NCI-H446 (cell line): ENCODE results near the gene FZD1.
"Not testable (repeated sequence)": the region's sequence is repeated elsewhere in the genome, so short reads cannot be mapped to it uniquely, and the experiment has no call there.

ENCODE experiments used
- DNase-seq, 2 experiments: peaks; one replicate each; lab custom pipeline; 2025; lab: John Stamatoyannopoulos, UW

FZD1 gene

DNA sequence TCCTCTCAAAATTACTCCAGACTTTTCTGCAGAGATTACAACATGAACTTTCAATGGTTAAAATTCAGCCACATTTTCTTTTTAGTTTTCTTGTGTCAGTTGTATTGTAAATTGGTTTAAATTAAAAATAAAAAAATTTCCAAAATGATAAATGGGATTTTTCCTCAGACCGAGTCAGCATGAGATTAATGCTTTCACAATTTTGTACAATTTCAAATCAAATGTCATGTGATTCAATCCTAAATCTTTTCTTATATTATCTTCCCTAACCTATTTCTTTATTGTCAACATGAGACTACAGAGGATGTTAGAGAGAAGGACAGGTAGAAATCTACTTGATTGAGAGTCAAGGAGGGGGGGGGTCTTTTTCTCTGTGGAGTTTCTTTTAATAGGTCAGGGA, 33.7 kb downstream of the FZD1 start:
- no peak for DNase-seq

DNA sequence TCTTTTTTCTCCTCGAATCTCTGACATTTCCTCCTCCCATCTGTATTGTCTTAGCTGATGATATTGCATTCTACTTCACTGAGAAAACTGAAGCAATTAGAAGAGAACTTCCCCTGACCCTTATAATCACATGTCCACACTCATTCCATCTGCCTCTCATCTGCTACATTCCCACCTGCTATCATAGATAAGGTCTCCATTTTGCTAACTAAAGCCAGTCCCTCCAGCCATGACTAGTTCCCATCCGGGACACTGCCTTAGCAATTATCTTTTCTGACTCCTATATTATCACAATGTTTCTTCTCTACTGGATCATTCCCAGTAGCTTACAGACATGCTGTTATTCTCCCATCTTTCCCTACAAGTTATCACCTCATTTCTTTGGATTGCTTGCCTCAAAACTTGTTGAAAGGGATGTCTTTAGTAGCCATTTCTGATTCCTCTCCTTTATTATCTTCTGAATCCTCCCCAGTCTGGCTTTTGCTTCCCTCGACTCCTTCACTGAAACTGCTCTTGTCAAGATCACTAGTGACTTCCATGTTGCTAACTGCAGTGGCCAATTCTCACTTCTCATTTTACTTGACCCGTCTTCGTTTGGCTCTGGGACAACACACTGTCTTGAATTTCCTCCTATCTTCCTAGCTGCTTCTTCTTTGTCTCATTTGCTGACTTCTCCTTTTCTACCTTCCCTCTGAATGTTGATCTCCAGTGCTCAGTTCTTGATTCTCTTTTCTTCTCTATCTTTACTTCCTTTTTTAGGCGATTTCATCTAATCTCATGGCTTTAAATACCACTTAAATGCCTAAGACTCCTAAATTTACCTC, 35.9 kb downstream of the FZD1 start:
- DNase-seq: no peak

DNA sequence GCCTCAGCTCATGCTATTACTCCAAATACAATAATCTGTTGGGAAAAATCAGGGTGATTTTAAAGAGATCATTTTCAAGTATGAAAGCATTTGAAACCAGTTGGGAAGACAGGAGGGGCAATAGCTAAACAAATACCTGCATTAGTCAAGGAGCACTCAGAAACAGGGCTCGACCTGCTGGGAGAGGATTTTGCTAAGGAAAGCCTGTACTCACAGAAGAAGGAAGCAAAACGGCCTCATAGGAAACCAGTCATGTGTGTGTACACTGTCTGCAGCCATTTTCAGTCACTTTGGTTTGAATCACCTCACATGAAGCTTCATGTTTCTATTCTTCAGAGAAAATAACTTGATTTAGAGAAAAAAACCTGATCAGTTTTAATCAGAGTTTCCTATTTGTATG, 38.6 kb downstream of the FZD1 start:
- no peak for DNase-seq

DNA sequence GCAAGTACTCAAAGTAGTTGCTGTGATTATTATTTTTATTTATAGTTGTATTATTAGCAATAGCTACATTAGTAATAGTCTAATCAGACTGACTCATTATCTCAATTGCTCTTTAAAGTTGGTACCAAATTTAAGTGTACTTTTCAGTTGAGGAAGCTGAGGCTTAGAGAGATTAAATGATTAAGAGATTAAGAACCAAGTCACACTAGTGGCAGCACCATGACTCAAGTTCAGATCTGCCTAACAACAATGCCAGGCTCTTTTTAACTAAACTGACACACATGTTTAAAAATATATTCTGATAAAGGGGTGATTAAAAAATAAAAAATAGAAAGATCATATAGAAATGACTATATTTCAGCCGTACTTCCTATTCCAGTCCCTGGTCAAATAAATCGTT, 42.0 kb downstream of the FZD1 start:
- DNase-seq: no peak

DNA sequence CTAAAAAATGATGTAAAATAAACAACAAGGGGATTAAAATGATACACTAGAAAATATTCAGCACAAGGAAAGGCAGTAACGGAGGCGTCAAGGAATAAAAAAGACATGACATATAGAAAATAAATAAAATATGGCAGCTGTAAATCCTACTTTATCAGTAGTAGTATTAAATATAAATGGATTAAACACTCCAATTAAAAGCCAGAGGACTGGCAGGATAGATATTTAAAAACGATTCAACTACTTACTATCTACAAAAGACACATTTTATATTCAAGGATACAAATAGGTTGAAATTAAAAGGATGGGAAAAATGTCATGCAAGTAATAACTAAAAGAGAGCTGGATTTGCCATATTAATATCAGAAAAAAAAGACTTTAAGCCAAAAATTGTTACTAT, 43.2 kb downstream of the FZD1 start:
- DNase-seq: no peak

DNA sequence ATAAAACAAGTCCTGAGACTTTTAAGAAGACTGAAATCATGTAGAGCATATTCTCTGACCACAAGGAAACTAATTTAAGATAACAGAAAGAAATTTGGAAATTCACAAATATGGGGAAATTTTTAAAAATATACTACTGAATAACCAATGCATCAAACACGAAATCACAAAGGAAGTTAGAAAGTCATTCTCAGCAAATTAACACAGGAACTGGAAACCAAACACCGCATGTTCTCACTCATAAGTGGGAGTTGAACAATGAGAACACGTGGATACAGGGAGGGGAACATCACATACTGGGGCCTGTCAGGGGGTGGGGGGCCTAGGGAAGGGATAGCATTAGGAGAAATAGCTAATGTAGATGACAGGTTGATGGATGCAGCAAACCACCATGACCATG, 44.0 kb downstream of the FZD1 start:
- not testable (repeated sequence) for DNase-seq

DNA sequence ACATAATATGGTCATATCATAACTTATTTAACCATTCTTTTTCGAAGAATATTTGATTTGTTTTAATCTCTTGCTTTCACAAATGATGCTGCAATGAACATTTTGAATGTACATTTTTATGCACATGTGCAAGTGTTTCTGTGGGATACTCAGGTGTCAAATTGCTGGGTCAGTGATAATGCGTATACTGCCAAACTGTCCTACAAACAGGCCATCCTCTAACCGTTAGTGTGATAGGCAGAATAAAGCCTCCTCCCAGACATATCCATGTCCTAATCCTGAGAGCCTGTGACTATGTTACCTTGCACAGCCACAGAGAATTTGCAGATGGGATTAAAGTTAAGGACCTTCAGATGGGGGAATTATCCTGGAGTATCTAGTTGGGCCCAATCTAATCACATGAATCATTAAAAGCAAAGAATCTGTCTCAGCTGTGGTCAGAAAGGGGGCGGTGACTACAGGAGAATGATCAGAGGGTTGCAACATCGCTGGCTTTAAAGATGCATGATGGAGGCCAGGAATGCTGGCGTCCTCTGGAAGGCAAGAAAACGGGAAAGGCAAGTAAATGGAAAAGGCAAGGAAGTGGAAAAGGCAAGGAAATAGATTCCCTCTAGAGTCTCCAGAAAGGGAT, 46.7 kb downstream of the FZD1 start:
- no peak for DNase-seq

DNA sequence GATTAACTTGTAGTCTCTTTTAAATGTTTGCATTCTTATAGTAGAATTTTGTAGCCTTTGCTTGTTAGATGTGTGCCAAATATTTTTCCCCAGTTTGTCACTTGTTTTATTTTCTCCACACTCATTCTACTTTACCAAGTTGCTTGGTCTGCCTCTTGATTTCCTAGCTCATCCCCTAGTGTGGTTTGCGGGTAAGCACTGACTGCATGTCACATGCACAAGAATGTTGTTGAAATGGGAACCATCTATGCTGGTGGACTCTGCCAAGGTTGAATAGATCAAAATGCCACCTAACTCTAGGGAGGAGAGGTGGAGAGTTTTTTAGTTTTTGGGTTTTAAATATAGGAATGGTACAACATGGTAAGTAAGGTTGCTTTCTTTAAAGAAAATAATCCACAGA, 47.6 kb downstream of the FZD1 start:
- no peak for DNase-seq

DNA sequence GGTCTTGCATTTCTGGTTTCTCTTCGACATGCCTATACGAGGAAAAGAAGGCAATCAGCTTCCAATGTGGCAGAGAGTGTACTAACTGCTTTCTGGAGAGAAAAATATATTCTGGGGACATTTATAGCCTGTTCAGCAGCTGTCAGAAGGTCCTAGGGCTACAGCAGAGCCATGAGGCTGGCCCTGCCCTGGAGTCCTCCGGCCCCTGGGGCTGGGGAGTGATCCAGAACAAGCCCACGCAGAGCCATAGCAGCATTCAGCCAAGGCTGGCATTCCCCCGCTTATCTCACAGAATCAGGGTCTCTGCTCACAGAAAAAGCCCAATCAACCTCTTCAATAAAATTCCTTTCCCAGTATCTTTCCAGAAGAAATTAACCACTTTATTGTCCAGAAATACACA, 48.9 kb downstream of the FZD1 start:
- DNase-seq: no peak

DNA sequence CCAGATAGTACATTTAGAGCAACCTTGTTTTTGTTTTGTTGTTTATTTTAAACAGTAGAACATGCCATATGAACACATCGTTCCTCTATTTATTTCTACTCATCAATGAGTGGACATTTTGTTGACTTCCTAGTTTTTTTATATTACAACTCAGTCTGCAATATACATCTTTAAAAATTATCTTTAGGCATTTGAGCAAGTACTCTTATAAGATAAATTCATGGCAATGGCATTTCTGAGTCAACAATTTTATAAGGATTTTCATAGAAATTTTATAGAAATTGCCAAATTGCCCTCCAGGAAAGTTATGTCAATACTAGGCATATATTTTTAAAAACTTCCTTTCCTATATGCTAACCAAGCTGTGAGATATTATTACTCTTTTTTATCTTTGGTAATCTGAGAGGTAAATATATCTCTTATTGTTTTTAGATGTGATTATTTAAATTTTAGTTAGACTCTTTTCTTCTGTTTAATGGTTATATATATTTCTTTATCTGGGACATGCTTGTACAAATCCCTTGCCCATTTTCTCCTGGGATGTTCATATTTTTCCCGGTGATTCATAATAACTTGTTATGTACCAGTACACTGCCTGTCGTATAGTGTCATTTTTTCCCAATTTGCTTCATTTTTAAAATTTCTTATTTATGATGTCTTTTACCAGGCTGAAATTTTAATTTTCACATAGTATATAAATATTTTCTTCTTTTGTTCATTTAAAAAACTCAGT, 50.5 kb downstream of the FZD1 start:
- no peak for DNase-seq

DNA sequence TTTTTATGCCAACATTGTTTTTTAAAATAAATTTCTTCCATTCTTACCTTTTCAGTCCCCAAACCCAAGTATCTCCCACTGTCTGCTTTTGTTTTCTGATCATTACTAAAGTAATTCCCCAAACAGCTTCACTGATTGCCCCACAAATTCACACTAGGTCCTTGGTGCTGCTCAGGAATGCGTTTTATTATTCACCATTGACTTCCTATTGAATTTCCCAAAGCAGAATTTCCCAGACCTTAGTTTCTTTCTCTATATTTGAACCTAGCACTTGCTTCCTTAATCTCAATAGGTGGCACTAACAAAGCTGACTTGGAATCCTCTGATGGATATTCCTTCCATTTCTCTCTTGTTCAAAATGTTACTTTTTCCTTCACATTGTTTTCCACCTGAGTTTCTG, 52.2 kb downstream of the FZD1 start:
- DNase-seq: no peak

DNA sequence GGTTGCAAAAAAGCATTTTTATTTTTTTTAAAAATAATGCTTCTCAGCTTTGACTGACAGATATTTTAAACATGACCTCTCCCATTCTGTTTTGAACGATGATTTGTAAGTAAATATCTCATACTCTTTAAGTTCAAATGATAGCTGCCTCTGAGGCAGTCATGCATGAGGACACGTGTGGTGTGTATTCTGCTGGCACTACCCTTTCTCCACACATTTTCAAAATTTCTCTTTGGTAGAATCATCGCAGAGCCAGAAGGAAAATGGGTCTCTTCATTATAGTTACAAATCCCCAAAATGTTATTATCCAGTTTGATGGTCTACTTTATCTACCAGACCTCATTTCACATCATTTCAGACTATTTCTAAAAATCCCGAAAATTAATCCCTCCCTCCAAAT, 55.1 kb downstream of the FZD1 start:
- DNase-seq: no peak

DNA sequence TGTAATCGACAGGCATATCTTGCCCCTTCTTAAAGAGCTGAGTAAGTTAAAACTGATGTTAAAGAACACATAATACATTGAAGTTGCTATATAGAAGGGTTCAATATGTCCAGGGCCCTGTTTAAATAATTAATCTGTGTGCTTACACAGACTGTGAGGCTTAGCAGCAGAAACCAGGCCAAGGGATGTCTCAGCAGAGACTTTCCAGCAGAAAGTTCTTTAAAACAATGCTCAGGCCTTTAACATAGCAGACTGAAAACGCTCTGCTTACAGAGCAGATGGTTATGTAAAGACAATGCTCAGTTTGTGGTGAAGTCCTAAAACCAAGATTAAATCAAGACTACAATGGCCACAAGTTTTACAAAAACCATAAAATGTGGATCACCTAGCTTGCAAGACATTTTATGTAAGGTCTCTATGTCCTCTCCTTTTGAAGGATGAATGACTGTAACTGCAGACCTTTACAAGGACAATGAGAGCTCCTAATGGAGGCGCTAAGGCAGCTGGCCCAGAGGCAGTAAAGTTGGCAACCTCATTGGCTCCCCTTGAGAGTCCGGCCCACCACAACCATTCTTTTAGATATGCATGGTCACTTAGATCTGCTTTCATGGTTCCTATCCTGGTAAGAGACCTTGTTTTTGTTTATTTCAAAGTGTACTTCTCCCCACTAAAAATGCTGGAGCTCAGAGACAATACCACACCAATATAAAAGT, 56.3 kb downstream of the FZD1 start:
- DNase-seq: no peak
